ENCODE data around the gene UAP1.

DNA sequence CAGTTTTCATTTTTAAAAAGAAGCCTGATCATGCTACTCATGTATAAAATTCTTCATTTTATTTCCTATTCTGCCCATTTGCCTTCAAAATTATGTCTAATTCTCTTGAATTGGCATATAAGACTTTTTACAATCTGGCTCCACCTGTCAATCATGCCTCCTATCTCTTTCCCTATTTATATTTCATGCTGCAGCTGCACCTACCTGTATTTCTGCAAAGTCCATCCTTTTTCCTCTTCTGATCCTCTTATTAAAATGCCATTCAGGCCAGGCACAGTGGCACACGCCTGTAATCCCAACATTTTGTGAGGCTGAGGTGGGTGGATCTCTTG, 30.6 kb upstream of the UAP1 start:
- TF ChIP-seq CTCF (IDR thresholded peaks at IDR 0.05; ENCODE audit: low read depth, low read length, poor library complexity, severe bottlenecking): no peak
- no peak for TF ChIP-seq EZH2phosphoT487 (IDR thresholded peaks at IDR 0.05; ENCODE audit: borderline replicate concordance, low read length)
